Measurements from ENCODE around the gene C1orf210.

DNA sequence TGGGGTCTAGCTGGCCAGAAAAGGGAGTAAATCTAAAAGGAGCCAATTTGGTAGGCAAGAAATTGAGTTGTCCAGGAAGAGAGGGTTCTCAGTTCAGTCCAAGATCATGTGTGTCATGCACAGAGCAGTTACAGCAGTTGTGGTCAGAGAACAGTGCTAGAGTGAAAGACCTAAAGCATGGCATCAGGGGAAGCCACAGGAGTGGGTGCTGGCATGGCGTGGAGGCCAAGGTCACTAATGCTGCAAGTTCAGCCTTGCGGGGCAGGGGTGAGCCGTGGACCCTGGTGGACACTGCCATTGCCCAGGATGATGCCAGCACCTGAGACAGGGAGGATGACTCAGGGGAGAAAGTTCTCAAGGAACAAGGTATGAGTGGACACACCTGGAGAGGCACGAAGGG lies 32.2 kb downstream of the C1orf210 start:
- TF ChIP-seq EZH2 (IDR thresholded peaks at IDR 0.05) (no peak), POLR2AphosphoS5 (IDR thresholded peaks at IDR 0.05; ENCODE audit: borderline replicate concordance, low read depth, low read length) (no peak), FOXP2 (optimal IDR thresholded peaks at IDR 0.05; ENCODE audit: control extremely low read depth, extremely low read length, insufficient read depth) (no peak)

Data from SK-N-MC (cell line).